ENCODE results near the gene HCK. TPM values are rescaled to one million over a fixed set of nuclear protein-coding genes. Genes with fewer than 3 reads are reported as not detected.
"Not testable (repeated sequence)": the region's sequence is repeated elsewhere in the genome, so short reads cannot be mapped to it uniquely, and the experiment has no call there.

Gene HCK
- total RNA-seq, 1 donor from 2014 or later, result not detected

- DNase-seq (ENCODE audit: low read depth), result no peak
These were observed 37.8 kb downstream of the HCK start for GRCh38 chr20:32089637-32090362.

DNA sequence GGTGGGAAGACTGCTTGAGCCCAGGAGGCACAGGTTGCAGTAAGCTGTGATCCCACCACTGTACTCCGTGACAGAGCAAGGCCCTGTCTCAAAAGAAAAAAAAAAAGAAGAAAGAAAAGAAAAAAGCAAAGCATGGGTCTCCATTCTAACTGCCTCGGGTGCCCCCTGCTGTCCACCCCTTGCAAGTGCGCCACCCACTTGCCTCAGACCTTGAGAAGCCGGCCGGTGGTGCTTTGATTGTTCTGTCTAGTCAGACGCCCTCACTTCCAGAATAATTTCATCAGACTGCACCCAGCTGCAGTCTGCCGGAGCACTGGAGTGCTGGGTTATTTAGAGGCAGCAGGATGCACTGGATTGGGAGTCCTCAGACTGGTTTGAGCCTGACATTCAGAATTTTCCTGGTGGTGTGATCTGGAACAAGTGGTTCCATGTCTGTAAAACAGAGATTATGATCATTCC, 39.9 kb downstream of the HCK start:
- peak; percentile 77 for DNase-seq (ENCODE audit: low read depth)

- no peak for DNase-seq (ENCODE audit: low read depth)
These were observed 46.7 kb downstream of the HCK start for GRCh38 chr20:32098786-32099185.

GRCh38 chr20:32108814-32109391, 56.9 kb downstream of the HCK start:
- no peak for DNase-seq (ENCODE audit: low read depth)

DNA sequence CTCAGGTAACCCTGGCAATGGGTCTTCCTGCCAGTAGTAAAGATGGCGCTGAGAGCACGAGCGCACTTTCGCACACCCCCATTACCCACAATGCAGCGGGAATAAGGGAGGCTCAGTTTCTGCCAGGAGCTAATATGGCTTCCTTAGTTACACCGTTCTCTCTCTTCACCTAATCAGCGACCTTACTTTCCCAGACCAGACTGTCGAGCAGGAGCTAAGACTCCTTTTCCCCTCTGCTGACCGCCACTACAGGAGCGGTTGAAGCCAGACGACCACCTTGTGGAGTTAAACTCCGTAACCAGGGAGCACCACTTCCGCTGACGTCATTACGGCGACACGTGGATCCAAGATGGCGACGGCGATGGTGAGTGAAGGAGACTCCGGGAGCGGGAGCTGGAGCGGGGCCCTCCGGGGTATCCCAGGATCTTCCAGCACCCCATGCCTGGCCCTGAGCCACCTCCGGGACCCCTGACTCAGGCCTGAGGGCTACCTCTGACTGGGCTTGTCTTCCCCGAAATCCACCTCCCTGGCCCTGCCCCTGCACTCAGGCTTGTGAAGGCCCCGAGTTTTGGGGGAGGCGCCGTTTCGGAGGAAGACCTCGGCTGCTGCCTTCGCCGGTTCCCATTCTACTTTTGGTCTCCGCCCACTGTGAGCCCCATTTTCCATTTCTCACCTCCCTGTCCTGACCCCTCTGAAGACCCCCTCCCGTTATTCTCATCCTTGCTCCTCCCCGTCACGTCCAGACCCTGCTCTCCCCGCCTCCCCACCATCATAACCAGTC, 57.5 kb downstream of the HCK start, which contains the start of gene TM9SF4:
Gene TM9SF4, plus strand, starts transcription at position 323 of the 781 bp plus-strand sequence. Its CDS starts 27 bp downstream, at position 350.
- DNase-seq (ENCODE audit: low read depth), result peak; percentile 98

DNA sequence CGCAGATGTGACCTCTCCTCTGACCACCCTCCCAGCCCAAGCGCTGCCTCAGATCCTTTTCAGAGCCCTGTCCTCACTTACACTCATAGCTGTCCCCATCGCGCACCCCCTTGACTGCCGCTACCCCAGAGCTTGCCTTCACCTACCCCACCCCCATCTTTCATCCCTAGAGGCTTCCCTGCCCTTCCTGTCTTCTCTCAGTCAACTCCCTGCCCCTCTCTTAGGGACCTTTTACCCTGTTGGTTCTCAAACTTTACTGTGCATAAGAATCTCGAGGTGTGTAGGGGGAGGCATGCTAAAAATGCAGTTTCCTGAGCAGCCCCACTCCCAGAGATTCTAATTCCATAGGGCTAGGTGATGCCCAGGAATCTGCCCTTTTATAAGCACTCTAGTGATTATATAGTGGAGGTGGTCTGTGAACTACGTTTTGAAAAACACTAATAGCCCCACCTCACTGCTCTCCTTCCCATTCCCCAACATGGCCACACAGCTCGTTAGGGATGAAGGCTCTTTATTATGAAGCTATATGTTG, 58.2 kb downstream of the HCK start:
- DNase-seq (ENCODE audit: low read depth), result no peak

DNA sequence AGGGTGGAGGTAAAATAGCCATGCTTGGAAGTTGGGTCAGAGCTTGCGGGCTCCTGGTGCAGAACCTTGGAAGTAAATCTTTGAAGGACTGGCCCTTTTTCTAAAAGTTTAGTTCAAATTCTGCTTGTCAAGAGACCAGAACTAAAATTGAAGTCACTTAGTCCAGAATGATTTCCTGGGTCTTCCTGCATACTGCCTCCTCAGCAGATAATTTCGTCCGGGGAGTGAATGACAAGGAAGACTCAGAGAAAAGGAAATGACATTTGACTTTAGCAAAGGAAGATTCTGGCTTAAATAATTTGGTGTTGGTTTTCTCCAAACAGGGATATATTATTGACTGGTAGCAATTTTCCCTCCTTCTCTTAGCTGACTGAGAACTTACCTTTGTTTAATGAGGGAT, 58.7 kb downstream of the HCK start:
- no peak for DNase-seq (ENCODE audit: low read depth)

- DNase-seq (ENCODE audit: low read depth), result no peak
These were observed 59.2 kb downstream of the HCK start for GRCh38 chr20:32111156-32111686.

DNA sequence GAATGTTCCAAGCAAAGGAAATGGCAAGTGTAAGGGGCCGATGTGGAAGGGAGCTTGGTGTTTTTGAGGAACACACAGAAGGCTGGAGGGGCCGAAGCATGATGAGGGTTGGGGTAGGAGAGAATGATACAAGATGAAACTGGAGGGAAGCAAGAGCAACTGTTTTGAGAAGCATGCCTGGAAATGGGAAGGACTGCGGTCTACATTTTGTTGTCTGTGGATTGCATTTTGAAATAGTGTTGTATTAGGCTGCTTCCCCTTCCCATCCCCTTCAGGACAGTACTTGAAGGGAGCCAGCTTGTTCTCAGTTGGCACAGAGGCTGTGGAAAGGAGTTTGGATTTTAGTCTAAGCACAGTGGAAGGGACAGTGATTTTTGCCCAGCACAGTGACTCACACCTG, 59.7 kb downstream of the HCK start:
- DNase-seq (ENCODE audit: low read depth), result no peak

GRCh38 chr20:32112841-32113240, 60.8 kb downstream of the HCK start:
- no peak for DNase-seq (ENCODE audit: low read depth)

DNA sequence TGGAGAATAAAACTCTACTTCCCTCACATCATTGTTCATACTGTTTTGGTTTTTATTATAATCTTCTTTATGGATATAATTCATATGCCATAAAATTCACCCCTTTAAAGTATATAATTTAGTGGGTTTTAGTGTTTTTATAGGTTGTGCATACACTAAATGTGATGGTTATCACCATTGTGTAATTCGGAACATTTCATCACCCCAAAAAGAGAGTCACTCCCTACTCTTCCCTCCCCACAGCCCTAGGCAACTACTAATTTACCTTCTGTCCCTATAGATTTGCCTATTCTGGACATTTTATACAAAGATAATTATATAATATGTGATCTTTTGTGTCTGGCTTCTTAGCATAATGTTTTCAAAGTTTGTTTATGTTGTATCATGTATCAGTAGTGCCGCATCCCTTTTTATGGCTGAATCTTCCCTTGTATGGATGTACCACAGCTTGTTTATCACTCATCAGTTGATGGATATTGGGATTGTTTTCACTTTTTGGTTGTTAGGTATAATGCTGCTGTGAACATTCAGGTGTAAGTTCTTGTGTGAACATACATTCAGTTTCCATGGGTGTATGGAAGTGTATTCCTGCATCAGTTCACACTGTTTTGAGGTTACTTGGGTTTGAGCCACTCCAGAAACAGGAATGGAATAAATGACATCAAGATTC, 61.7 kb downstream of the HCK start:
- DNase-seq (ENCODE audit: low read depth), result no peak

GRCh38 chr20:32114305-32114960, 62.4 kb downstream of the HCK start:
- DNase-seq (ENCODE audit: low read depth), result no peak

DNA sequence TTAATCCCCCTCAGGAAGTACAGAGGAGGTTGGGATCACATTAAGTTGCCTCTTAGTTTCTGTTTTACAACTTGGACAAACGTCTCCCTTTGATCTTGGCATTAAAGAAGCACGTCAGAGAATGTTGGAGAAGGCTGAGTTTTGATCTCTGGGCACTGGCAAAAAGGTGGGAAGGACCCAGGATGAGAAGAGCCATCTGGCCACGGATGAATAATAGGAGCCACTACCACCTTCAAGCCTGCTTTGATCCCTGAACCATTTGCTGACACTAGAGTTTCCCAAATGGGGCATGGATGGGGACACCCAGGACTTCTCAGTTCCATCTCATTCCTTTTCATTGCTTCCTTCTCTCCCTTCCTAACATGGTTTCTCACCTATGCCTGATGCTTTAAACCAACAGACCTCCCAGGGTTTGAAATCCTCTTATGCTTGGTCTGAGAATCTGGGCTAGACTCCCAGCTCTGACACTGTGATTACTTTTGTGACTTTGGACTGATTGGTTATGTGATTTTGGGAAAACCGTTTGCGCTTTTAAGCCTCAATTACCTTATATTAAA, 63.2 kb downstream of the HCK start:
- no peak for DNase-seq (ENCODE audit: low read depth)

- peak; percentile 70 for DNase-seq (ENCODE audit: low read depth)
These were observed 64.1 kb downstream of the HCK start for GRCh38 chr20:32116079-32116521.

DNA sequence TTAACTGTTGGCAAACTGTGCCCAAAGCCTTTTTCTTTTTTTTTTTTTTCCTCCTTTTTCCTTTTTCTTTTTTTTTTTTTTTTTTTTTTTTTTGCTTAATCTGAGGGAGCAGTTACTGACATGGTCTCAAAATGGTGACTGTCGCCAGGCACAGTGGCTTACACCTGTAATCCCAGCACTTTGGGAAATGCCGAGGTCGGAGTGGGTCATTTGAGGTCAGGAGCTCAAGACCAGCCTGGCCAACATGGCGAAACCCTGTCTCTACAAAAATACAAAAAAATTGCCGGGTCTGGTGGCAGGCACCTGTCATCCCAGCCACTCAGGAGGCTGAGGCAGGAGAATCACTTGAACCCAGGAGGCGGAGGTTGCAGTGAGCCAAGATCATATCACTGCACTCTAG, 64.8 kb downstream of the HCK start:
- not testable (repeated sequence) for DNase-seq (ENCODE audit: low read depth)

DNA sequence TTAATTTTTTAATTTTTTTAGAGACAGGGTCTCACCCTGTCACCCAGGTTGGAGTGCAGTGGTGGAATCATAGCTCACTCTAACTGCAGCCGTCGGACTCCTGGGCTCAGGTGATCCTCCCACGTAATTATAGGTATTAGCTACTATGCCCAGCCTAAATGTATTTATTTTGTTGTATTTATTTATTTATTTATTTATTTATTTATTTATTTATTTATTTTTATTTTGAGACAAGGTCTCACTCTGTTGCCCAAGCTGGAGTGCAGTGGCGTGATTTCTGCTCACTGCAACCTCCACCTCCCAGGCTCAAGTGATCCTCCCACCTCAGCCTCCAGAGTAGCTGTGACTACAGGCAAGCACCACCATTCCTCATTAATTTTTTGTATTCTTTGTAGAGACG, 66.4 kb downstream of the HCK start:
- not testable (repeated sequence) for DNase-seq (ENCODE audit: low read depth)

- DNase-seq (ENCODE audit: low read depth), result no peak
These were observed 67.7 kb downstream of the HCK start for GRCh38 chr20:32119734-32120133.

GRCh38 chr20:32121908-32122307, 69.9 kb downstream of the HCK start:
- not testable (repeated sequence) for DNase-seq (ENCODE audit: low read depth)

- DNase-seq (ENCODE audit: low read depth), result no peak
These were observed 71.0 kb downstream of the HCK start for GRCh38 chr20:32123088-32123487.

GRCh38 chr20:32124916-32125454, 72.9 kb downstream of the HCK start:
- no peak for DNase-seq (ENCODE audit: low read depth)
